ENCODE data around the gene EXOG.

EXOG gene, protein sequence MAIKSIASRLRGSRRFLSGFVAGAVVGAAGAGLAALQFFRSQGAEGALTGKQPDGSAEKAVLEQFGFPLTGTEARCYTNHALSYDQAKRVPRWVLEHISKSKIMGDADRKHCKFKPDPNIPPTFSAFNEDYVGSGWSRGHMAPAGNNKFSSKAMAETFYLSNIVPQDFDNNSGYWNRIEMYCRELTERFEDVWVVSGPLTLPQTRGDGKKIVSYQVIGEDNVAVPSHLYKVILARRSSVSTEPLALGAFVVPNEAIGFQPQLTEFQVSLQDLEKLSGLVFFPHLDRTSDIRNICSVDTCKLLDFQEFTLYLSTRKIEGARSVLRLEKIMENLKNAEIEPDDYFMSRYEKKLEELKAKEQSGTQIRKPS

DNA sequence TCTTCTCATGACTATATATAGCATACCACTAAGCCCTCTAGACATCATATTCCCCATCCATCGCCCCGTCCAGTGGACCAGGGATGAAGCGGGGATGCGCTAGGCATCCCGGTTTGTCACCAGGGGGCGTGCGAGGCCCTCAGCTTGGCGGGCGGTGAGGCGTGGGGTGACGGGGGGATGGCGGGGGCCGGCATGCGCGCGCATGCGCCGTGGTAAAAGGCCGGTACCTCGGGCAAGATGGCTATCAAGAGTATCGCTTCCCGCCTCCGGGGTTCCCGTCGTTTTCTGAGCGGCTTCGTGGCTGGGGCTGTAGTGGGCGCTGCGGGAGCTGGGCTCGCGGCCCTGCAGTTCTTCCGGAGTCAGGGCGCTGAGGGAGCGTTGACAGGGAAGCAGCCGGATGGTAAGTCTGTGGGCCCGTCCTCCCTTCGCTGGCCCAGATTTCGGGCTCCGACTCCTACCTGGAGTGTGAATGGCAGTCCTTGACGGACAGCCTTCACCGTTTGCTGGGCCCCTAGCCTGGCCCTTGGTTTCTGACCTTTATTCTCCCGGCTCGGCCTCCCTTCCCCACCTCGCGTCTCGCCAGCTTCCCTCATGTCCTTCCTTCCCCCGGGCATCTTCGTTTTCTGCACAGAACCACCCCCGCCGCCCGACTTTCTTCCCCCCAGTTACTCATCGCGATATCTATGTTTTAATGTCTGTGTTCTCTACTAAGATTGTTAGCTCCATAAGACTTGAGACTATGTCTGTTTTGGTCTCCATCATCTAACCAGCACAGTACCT lies at the start of gene EXOG:
Gene EXOG (plus strand): TSS at position 210 of the 780 bp plus-strand sequence. CDS start 28 bp downstream, at position 238.
- DNase-seq: peak; percentile 89 to 95 (median 94)

DNA sequence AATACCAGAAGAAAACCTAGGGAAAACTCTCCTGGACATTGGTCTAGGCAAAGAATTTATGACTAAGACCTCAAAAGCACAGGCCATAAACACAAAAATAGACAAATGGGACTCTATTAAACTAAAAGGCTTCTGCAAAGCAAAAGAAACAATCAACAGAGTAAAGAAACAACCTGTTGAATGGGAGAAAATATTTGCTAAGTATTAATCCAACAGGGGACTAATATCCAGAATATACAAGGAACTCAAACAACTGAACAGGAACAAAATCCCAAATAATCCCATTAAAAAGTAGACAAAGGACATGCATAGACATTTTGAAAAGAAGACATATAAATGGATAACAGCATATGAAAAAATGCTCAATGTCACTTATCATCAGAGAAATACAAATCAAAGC lies 49.3 kb upstream of the EXOG start:
- DNase-seq: no peak

DNA sequence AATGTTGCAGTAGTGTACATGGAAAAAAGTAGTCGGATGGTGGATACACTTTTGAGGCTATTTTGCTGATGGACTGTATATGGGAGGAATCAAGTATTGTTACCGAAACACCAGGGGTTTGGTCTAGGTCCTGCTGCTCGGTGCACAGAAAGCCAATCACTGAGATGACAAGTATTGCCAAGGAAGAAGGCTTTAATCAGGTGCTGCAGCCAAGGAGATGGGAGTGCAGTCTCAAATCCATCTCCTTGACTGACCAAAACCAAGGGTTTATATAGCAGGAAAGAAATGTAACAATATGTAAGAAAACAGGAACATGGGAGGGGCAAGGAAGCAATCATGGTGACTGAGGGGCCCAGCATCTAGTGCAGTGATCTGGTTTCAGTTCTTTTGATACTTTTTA lies 45.3 kb upstream of the EXOG start:
- DNase-seq: no peak

DNA sequence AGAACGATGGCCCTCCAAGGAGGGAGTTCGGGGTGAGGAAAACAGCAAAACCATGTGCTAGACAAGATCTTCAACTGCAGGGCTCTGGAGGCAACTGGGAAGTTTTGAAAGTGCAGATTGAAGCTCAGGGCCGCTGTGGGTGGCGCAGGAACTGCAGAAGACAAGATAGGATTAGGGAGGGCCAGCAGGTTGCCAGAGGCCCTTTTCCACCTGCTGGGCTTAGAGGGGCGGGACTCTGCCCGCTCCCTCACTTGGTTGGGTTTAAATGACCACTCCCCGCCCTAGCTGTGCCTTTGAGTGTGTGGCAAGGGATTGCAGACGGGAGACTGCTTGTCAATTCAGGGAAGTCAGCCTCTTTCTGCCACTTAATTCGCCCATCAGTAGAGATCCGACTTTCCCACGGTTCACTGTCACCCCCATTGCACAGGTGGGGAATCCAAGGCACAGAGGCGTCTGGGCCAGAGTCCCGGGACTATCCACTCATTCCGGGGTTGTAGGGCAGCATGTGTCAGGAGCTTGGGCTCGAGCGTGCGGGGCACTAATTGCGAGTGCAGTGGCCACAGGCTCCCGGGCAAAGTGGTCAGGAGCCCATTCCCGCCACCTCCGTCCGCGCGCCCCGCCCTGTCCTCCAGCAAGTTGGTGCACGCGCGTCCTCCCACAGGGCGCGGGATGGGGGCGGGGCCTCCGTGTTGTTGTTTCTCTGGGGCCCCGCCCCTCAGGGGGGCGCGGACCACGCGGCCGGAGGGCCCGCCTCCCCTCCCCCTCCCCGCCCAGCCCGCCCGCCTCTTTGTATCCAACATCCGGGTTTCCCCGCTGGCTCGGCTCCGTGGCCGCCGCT lies 42.8 kb upstream of the EXOG start, which contains the start of gene ACVR2B:
Gene ACVR2B (plus strand): TSS at position 816 of the 838 bp plus-strand sequence. CDS start 433 bp downstream, outside the sequence.
- DNase-seq: peak; percentile 20 to 35 (median 30)

DNA sequence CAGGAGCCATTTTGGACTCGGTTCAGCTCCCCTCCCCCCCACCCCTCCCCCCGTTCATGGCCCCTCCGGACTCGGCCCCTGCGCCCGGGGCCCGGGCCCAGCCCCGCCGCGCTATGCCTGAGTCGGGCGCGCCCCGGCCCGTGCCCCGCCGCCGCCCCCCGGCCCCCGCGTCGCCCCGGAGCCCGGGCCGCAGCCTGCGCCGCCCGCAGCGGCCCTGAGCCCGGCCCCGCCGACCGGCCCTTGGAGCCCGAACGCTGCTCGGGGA lies 42.3 kb upstream of the EXOG start:
- no peak for DNase-seq

DNA sequence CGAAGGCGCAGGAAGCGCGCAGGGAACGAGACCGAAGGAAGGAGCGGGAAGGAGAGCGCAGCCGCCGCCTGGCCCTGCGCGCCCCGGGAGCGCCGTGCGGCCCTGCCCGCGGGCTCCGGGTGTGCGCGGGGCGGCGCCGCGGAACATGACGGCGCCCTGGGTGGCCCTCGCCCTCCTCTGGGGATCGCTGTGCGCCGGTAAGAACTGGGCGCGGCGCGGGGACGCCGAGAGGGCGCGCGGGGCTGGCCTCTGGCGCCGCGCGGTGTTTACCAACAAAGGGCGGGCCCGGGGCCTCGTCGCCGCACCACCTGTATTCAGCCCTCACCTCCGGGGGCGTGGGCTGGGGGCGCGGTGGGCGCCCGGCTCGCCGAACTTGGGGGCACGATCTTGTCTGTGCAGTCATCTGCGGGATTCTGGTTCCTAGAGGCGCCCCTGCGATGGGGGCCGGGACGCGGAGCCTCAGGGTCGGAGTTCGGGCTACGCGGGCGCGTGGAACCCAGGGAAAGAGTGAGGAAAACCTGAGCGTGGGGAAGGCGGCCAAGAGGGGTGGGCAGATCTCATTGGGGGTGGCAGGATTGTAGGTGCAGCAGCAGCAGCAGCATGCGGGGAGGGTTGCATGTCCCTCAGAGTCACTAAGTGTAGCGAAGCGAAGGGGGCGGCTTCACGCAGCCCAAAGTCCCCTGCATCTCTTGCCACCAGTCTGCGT lies 41.8 kb upstream of the EXOG start:
- DNase-seq: no peak

DNA sequence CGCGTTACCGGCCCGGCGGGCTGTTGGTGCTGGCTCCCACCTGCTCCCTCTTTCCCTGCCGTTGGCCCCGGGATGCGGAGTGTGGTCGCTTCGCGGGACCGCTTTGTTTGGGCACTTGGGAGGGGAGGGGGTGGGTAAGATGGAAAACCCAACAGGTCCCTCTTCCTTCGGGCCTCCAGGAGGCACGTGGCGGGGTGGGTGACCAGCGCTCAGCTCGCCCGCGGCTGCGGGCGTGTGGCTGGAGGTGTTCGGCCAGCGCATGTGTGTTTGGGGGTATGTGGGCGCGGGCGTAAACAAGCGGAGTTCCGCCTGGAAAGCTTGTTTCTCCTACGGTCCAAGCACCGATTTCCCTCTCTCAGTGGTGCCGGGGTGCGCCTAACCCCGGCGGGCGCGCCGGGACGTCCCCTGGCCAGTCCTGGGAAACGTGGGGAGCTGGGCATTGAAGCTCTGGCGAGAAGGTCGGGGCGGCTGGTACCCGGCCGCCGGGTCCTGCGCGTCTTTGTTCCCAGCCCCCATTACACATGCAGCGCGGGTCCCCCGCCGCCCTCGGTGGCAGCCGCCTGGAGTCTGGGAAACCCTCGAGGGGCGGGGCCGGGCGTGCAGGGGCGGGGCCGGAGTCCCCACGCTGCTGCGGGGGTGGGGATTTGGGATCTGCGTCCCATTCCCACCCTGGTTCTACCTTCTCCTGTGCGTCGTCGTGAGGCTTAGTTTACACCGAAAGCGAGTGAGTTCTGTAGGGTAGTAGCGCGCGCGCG lies 41.1 kb upstream of the EXOG start:
- DNase-seq: no peak

DNA sequence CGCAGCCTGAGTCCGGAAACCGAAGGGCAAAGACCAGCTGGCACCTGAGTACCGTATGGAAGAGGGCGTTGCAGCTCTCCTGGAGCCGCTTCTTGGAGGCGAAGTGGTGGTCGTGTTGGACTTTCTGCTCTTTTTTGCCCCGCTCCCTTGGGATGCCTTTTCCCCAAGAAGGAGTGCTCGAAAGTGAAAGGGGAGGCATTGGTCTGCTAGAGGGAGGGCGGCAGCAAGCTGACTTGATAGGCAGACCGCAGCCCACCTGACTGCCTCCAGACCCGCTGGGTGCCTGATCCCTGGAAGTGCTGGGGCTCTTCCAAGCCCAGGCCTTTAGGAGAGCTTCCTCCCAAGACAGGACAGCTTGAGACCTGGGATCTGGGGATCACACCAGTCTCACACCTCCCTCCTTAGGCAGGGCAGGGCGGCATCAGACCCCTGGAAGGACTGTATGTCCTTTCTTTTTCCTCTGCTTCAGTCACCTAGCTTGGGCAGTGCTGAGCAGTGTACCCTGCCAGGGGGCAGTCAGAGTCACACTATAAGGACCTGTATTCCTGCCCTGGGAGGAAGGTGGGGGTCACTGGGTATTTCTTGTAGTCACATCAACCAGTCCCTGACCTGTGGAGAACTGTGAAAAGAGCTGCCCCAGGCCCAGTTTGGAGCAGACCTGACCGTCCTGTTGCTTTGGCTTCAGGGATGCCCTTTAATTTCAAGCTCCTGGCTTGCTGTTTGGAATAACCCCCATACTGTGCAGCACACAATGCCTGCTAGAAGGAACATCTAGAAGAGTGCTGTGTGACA lies 40.3 kb upstream of the EXOG start:
- no peak for DNase-seq

DNA sequence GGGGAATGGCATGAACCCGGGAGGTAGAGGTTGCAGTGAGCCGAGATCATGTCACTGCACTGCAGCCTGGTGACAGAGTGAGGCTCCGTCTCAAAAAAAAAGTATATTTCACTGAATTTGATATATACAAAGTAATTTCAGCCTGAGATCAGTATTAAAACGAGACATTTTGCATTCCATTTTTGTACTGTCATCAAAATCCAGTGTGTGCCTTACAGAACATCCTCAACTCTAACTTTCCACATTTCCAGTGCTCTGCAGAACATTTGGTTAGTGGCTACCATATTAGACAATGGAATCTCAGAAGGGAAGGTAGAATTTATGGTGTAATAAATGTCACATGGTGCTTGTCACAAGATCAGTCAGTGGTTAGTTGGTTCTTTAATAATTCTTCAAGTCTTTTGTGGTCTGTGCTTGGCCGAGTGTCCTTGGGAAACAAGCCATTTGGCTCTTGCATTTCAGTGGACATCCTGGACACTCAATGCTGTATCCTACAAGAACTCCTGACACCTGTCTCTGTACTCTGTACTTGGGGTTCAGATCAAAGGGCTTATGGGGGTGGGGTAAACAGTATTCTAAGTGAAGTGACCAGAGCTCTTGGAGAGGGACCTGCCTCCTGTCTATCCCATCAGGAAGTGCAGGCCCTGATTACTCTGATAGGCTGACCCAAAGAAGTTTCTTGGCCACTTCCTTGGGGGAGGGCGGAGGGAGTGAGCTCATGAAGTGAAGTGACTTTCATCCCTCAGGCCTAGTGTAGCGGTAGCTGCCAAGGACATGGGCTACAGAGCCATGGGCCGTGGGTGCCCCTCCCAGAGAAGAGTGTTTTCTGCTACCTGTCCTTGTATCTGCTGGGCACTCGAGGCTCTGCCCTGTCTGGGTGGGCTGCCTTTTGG lies 38.8 kb upstream of the EXOG start:
- DNase-seq: no peak

DNA sequence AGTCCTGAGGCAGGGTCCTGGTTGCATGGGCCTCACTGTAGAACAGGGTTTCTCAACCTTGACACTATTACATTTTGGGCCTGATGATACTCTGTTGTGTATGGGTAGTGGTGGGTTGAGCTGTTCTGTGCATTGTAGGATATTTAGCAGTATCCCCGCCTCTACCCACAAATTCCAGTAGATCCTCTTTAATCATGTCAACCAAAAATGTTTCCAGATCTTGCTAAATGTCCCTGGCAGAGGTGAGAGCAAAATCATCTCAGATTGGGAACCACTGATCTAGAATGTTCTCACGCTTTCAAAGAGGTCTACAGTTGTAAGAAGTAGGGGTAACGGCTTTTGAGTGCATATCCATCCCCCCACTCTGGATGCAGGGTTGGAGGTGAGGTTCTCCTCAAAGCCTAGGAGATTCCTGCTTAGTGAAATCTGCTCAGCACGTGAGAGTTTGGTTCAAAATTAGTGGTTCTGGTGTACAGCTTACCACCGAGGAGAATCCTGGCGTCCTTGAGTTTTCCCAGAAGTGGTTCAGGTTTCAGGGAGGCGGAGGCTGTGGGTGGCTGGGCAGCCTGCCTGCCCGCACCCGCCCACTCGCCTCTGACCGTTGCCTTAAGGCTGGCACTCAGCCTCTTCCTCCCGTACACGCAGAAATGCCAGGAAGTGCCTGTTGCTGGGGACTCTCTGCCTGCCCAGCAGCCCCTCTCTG lies 37.2 kb upstream of the EXOG start:
- DNase-seq: no peak

DNA sequence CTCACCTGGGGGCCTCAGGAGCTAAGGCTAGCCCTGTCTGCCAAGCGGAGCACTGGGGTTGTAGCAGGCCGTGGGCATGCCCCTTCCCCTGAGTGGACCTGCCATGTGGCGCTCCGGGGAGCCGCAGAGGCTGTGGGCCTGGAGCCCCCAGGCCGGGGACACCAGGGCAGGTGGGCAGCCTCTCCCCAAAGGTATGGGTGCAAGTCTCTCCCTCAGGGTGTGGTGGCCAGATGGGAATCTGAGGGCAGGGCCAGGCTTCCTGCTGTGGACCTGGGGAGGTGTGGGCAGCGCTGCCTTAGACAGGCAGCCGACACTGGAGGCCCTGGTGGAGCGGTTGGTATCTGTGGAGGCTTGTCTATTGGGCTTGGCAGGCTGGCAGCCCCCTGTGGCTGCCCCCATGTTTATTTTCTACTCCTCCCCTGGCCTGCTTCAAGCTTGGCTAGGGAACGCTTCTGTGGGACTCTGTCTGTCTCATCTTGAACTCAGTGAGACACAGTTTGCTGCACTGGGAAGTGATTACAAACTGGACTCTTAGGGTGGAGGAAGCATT lies 36.6 kb upstream of the EXOG start:
- no peak for DNase-seq

DNA sequence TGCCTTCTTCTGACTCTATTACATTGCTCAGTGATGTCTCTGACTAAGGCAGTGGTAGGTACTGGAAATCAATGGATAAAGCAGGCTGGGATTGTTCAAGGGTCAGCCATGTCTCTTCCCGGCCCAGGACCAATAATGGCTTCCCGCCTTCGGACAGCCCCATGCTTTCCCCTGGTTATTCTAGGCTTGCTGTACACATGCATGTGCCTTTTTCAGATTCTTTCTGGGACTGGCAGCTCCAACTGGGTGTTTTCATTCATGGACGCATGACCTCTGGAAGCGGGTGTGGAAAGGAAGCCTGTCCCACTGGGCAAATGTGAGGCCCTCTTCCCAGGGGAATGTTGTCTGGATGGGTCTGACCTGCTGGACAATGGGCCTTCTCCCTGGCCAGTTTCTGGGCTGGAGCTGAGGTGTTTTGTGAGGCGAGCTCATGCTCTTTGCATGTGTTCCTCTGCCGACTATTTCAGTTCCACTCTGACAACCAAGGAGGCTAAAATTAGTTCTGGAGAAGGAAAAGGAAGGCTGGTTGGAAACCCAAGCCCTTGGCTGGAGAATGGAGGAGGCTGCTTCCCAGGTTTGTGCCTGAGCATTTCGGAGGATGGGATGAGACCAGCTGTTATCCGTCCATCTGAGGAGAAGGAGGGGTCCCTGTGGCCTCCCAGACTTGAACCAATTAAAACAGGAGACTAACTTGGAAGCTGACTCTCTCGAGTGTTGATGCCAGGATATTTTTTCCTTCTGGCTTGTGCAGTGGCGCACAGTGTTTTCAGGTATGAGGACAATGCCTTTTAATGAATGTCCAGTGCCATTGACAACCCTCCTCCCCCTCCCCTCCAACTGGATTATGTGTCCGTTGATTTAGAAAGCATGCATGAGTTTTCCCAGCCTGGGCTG lies 35.5 kb upstream of the EXOG start:
- DNase-seq: no peak

DNA sequence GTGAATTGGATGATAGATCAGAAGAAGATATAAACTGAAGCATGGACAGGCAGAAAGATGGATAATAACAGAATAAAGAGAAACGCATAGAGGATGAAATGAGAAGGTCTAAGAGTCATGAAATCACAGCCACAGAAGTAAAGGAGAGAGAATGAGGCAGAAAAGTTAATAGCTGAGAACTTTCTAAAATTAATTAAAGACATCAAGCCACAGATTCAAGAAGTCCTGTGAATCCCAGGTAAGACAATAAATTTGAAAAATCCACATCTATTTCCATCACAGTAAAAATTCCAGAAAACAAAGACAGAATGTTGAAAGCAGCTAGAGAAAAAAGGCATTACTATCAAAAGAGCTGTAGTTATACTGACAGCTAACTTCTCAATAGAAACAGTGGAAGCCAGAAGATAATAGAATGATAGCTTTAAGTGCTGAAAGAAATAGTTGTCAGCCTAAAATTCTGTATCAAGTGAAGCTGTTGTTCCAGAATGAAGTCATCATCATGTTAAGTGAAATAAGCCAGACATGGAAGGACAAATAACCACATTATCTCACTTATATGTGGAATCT lies 30.5 kb upstream of the EXOG start:
- no peak for DNase-seq

DNA sequence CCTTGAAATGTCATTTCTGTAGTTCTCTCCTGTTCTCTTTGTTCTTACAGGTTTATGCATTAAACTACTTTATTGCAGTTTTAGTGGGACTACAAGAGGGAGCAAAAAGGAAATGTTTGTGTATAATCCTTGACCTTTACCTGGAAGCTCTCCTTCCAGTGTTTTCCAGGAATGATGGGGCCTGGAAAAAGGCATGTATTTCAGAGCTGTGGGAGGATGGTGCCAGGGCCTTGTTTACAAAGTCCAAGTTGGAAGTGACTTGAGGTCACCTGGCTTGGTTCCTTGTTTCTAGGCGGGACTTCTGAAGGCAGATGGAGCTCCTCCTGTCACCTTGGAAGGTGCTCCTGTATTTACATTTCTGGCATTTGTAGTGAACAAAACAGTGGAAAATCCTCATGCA lies 27.4 kb upstream of the EXOG start:
- DNase-seq: no peak

DNA sequence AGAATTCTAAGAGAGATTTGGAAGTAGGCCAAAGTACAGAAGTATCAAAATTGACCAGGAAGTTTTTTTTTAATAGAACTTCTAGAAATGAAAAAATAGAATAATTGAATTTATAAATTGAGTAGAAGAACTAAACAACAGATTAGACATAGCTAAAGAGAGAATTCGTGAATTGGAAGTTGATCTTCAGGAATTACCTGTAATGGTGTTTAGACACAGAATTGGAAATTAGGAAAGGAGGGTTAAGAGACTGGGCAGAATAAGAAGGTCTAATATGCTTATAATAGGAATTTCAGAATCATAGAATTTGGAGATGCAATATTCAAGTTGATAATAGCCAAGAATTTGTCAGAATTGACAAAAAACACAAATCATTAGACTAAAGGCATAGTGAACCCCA lies 26.3 kb upstream of the EXOG start:
- no peak for DNase-seq

DNA sequence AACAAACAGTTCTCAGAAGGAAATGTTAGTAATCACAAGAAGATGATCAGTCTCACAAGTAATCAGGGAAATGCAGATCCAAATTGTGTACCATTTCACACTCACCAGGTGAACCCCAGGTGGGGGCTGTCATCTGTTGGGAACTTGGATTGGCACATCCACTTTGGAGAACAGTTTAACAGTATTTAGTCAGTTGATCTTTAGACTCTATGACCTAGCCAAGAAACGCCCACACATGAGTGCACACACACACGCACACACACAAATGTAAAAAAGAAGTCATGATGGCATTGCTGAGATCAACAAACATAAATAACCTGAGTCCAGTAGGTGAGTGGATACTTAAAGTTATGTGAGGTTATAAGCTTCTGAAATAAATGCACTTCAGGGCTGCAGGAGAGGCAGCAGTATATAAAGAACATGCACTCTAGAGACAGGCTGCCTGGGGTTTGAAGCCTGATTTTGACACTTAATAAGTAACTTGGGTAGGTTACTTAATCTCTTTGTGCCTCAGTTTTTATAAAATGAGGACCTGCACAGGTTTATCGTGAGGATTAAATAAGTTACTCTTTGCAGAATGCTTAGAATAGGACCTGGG lies 24.8 kb upstream of the EXOG start:
- DNase-seq: no peak

DNA sequence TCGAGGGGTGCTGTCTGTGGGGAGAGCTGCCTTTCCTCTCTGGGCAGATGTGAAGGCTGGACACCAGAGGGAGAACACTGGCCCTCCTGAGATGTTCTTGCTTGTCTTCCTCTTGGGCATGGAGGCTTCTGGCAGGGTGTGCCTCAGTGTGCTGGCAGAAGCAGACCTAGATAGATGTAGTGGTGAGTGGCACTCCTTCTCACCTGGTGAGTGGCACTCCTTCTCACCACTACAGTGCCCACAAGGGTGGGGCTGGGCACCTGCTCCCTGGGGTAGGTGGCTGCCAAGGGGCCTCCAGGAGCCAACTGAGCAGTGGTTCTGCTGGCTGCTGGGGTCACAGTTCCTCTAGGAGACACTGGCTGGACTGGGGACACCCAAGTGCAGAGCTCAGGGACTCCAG lies 23.8 kb upstream of the EXOG start:
- DNase-seq: no peak

Data from activated CD4-positive, CD25-positive, alpha-beta regulatory T cell (primary cell).